NCI-H510A (cell line): Measurements from ENCODE around the gene FBXW7.

ENCODE experiments used
- DNase-seq: peaks from one replicate; lab custom pipeline; 2025; lab: John Stamatoyannopoulos, UW

Gene FBXW7

DNA sequence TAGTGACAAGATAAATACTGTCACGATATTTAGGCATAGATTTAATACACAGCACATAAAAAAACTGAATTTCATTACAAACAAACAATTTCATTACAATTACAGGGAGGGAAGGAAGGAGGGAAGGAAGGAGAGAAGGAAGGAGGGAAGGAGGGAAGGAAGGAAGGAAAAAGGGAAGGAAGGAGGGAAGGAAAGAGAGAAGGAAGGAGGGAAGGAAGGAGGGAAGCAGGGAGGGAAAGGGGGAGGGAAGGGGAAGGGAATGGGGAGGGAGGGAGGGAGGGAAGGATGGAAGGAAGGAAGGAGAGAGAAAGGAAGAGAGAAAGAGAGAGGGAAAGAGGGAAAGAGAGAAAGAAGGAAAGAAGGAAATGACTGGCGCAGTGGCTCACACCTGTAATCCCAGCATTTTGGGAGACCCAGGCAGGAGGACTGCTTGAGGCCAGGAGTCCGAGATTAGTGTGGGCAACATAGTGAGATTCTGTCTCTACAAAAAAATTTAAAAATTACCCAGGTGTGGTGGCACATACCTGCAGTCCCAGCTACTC is 64.6 kb downstream of the FBXW7 start:
- no peak for DNase-seq

DNA sequence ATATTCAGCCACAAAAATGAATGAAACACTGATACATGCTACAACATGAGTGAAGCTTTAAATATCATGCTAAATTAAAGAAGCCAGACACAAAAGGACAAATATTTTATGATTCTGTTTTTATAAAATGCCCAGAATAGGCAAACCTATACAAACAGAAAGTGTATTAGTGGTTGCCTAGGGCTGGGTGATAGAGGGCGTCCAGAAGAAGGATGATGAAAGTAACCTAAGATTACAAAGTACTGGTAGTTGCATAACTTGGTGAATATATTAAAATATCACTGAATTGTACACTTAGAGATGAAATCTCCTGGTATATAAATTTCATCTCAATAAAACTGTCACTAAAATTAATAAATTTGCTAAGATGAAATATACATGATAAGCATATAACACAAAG is 67.5 kb downstream of the FBXW7 start:
- DNase-seq = no peak

- DNase-seq = no peak
Observed at GRCh38 chr4:152467101-152467500, 68.8 kb downstream of the FBXW7 start.

GRCh38 chr4:152464030-152464823 is 71.7 kb downstream of the FBXW7 start:
- no peak for DNase-seq

GRCh38 chr4:152463562-152463961 is 72.3 kb downstream of the FBXW7 start:
- no peak for DNase-seq

DNA sequence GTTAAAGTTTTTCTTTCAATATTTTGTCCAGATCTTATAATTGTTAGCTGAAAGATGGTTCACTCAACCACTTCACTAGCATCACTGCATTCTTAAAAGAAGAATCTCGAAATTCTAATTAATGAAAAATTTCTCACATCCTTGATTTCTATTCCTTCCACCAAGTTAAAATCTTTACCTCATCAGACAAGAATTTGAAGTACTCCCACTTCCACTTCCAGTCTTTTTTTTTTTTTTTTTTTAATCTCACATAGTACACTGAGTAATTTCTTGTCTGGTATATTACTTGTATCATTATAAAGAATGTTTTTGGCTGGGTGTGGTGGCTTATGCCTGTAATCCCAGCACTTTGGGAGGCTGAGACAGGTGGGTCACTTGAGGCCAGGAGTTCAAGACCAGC is 73.2 kb downstream of the FBXW7 start:
- no peak for DNase-seq

- no peak for DNase-seq
Observed at GRCh38 chr4:152462047-152462446, 73.8 kb downstream of the FBXW7 start.

DNA sequence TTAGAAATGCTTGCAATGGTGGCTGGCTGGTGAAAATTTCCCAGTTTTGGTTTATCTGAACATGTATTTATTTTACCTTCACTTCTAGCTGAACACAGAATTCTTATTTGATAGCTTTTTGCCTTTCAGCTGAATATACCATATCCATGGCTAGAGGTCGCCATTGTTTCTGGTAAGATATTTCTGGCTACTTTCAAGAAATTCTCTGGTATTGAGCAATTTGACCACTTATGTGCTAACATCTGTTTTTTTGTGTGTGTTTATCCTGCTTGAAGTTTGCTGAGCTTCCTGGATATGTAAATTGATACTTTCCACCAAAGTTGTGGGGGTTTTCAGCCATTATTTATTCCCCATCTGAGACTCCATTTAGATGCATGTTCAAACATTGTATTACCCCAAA is 75.4 kb downstream of the FBXW7 start:
- no peak for DNase-seq

DNA sequence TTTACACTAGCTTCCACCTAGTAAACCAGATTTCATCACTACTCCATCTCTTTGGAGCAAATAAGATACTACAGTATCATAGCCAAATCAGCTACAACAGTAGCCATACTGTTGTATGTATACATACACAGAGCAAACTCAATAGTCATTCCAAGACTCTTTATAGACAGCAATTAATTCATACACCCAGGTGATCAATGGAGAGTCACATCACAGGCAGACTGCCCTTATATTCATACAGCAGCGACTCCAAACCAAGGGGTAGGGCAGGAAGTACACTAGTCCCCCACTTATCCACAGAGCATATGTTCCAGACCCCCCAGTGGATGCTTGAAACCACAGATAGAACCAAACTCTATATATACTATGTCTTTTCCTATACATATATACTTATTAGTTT is 76.6 kb downstream of the FBXW7 start:
- DNase-seq = no peak

DNA sequence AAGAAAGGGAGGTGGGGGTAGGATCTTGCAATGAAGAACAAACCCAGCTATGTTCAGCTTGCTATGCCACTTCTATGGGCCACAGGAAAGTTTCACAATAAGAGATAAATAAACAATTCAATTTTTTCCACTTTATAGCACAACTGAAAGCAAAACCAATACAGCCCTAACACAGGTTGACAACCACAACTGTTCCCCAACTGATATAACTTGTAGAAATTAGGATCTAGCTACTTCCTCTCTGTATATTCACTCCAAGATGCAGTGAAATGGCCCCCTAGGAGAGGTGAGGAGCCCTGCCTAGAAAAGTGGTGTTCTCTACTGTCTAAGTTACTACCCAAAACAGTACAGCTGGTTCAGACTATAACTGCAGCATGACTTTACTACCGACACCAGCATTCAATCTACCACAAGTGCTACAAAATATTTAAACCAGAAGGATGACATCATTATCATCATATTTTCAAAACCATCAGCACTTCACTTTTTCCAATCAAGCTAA is 77.0 kb downstream of the FBXW7 start:
- no peak for DNase-seq

DNA sequence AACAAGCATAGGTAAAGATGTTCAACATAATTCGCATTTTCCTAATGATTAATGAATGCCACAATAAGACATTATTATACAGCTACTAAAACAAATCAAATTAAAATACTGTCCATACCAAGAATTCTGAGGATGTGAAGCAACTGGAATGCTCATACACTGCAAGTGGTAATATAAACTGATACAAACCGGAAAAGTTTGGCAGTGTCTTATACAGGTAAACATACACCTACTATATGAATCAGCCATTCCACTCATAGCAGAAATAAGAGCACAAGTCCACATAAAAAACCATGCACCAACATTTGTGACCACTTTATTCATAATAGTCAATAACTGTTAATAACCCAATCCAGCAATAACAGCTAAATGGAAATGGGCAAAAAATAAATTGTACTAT is 79.3 kb downstream of the FBXW7 start:
- DNase-seq = no peak

DNA sequence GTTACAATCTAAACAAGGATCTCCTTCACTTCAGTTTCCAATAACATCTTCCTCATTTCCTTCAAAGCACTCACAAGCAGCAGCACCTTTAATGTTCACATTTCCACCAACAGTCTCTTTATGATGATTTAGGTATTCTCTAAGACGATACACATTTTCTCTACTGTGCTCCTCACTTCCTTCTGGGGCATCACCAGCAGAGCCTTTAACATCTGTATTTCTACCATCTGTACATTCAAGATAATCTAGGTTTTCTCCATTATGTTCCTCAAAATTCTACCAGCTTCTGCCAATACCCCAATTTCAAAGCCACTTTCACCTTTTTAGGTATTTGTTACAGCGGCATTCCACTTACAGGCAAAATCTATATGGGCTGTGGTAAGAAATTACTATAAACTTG is 80.6 kb downstream of the FBXW7 start:
- DNase-seq = no peak

- no peak for DNase-seq
Observed at GRCh38 chr4:152454398-152455011, 81.4 kb downstream of the FBXW7 start.

- DNase-seq = no peak
Observed at GRCh38 chr4:152451496-152451895, 84.4 kb downstream of the FBXW7 start.

GRCh38 chr4:152448854-152449253 is 87.0 kb downstream of the FBXW7 start:
- DNase-seq = no peak

DNA sequence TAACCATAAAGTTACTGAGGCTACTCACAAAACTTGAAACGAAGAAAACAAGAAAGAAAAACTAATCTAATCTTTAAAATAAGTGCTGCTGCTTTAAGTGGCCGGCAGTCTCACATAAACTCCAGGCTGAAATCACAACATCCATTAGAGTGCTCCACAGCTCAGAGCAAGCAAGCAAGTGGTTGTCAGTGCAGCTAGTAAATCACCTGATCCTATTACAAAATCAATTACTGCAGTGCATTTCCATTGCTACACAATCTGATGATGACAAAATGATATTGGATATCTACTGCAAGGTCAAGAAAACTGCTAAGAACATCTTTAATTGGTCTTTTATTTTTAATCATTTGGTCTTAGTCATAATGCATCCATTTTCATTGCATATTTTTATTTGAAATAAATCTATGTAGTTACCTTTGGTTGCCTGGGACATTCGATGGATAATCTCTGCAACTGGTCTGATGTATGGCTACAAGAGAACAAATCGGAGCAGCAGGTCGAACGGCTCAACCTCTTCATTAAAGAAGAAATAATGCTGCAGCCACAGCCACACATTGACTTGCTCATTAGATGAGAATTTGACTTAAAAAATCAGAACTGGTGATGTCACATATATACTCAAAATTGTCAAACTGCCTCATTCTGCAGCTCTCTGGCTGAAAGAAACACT is 87.7 kb downstream of the FBXW7 start:
- no peak for DNase-seq

- DNase-seq = no peak
Observed at GRCh38 chr4:152443859-152444258, 92.0 kb downstream of the FBXW7 start.

DNA sequence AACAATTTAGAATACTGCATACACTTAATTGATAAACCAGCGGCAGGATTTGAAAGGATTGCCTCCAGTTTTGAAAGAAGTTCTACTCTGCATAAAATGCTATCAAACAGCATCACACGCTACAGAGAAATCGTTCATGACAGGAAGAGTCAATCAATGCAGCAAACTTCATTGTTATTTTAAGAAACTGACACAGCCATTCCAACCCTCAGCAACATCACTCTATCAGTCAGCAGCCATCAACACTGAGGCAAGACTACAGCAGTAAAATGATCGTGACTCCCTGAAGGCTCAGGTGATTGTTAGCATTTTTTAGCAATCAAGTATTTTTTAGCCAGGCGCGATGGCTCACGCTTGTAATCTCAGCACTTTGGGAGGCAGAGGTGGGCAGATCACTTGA is 98.3 kb downstream of the FBXW7 start:
- DNase-seq = no peak

- no peak for DNase-seq
Observed at GRCh38 chr4:152436384-152436783, 99.5 kb downstream of the FBXW7 start.

DNA sequence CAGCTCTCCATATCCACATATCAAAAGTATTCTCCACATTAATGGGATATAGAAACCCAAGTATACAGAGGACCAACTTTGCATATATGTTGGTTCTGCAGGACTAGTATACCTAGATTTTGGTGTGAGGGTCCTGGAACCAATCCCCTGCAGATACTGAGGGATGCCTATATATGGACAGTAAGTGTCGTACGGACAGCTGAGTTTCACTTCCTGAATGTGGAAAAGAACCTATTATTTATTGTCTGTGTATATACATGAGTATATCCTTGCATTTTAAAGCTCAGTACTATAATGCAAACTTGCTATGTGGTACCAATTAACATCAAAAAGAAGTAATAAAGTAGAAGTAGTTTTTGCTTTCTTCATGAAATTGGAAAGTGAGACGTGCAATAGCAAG is 101.9 kb downstream of the FBXW7 start:
- no peak for DNase-seq

- DNase-seq = no peak
Observed at GRCh38 chr4:152431784-152432183, 104.1 kb downstream of the FBXW7 start.

- DNase-seq = no peak
Observed at GRCh38 chr4:152431291-152431690, 104.6 kb downstream of the FBXW7 start.

GRCh38 chr4:152430507-152430906 is 105.4 kb downstream of the FBXW7 start:
- no peak for DNase-seq
